ENCODE data around the gene CYB5D1.
"Not testable (repeated sequence)": the region's sequence is repeated elsewhere in the genome, so short reads cannot be mapped to it uniquely, and the experiment has no call there.

GRCh38 chr17:7864384-7864783, 6.6 kb downstream of the CYB5D1 start:
- not testable (repeated sequence) for TF ChIP-seq CTCF (IDR thresholded peaks at IDR 0.05; ENCODE audit: insufficient read depth, low read depth, low read length); EZH2 (IDR thresholded peaks at IDR 0.05; ENCODE audit: insufficient read depth, low read length)

All from astrocyte (in vitro differentiated cells and primary cell).